Measurements from ENCODE around the gene SCML1. TPM values are rescaled to one million over a fixed set of nuclear protein-coding genes. Genes with fewer than 3 reads are reported as not detected.
A peak's percentile ranks its signal among the peaks of the same experiment; 100 is the strongest.

SCML1 gene, protein sequence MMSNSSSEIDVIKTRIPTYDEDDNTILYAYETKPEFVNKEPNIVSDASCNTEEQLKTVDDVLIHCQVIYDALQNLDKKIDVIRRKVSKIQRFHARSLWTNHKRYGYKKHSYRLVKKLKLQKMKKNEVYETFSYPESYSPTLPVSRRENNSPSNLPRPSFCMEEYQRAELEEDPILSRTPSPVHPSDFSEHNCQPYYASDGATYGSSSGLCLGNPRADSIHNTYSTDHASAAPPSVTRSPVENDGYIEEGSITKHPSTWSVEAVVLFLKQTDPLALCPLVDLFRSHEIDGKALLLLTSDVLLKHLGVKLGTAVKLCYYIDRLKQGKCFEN
- 1 to 10 TPM; 6.6 to 8.8 TPM for total RNA-seq
- long read RNA-seq, full-length matches to known transcripts: 6 of 9 reads
- long read RNA-seq, partial matches to known transcripts: 0 of 9 reads
- long read RNA-seq, other reads (novel, unspliced or antisense): 3 of 9 reads

- ATAC-seq: peak; percentile 96 to 99
- intact Hi-C loops (cut with DNase I): no loop called here
Measured at GRCh38 chrX:17736856-17737709, at the start of gene SCML1. Gene SCML1, plus strand, starts transcription at chrX:17737493. Its CDS starts 6,694 bp downstream, at chrX:17744187.

GRCh38 chrX:17687648-17688047, 49.6 kb upstream of the SCML1 start:
- DNase-seq: no peak
- intact Hi-C loops (cut with DNase I): loop anchor here in 1 of 2 donors (10.0 kb wide), 1 partner anchor 153 kb away; no protein-coding TSS in a partner anchor
- ATAC-seq: no peak

More at GRCh38 chrX:17736856-17737709, at the start of gene SCML1:
- DNase-seq: peak; percentile 98

DNA sequence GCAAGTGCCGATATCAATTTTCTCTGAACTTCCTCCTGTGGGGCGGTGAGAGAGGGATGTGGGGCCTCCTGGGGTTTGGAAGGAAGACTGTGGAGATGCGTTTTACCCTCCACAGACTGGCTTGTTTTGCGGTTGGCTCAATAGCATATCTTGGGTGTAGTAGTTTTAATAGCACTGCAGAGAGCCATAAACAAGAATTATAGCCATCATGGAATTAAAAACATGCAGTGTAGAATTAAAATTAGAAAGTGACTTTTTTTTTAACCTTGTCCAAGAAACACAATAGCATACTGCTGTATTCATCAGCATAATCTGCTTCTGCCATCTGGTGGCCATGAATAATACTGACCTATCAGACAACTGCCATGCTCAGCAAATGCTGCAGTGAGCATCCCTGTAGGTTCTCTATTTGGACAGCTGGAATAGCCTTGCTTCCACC, 47.3 kb upstream of the SCML1 start:
- ATAC-seq (peak; percentile 74 to 82), DNase-seq (no peak)
- intact Hi-C loops (cut with DNase I): loop anchor here (2.0 to 10.0 kb wide), 4 partner anchors 155 to 448 kb away; no protein-coding TSS in a partner anchor

- intact Hi-C loops (cut with DNase I): loop anchor here (5.0 to 10.0 kb wide), 2 partner anchors 448 to 451 kb away; no protein-coding TSS in a partner anchor
Measured at GRCh38 chrX:17692709-17693346, 44.5 kb upstream of the SCML1 start.

DNA sequence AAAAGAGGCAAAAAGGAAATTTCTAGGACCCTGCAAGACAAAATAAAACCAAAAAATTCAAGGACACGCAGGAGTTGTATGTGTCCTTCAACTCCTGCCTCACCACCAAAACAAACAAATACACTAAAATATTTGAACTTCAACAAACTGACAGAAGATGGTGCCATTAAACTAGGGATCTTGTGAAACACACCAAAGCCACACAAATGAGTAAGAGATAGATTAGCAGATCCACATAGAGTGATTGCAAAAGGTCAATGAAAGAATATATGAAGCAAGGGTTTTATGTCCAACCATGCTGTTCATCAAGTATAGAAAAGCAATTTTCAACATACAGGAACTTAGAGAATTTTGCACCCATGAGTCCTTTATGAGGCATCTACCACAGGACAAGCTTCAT, 40.1 kb upstream of the SCML1 start:
- no peak for DNase-seq
- intact Hi-C loops (cut with DNase I): loop anchor here in 1 of 2 donors (10.0 kb wide), 1 partner anchor 452 kb away; no protein-coding TSS in a partner anchor
- ATAC-seq: no peak

More at GRCh38 chrX:17692709-17693346, 44.5 kb upstream of the SCML1 start:
- DNase-seq (no peak), ATAC-seq (no peak)

GRCh38 chrX:17700976-17701375, 36.3 kb upstream of the SCML1 start:
- ATAC-seq (no peak), DNase-seq (no peak)
- intact Hi-C loops (cut with DNase I): no loop called here

- DNase-seq (no peak), ATAC-seq (no peak)
- intact Hi-C loops (cut with DNase I): no loop called here
Measured at GRCh38 chrX:17703201-17703600, 34.1 kb upstream of the SCML1 start.

- ATAC-seq (no peak), DNase-seq (no peak)
Measured at GRCh38 chrX:17705211-17705610, 32.1 kb upstream of the SCML1 start.

DNA sequence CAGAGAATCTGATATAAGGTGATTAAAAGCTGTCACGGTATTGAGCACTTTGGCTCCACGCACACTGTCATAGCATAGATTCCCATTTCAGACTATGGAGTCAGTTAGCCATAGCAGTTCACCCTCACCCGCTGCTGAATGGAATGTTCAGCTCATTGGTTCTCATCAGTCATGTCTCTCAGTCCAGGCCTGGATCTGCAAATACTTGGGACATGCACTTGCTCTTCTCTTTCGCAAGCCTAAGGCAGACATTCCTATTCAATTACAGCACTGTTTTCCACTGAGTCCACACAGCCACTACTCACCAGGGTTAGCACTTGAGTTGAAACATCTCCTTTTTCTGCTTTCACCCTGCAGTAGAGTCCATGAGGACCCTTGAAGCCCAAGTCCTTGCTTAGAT, 30.6 kb upstream of the SCML1 start:
- DNase-seq (no peak), ATAC-seq (no peak)
- intact Hi-C loops (cut with DNase I): no loop called here

More at GRCh38 chrX:17705211-17705610, 32.1 kb upstream of the SCML1 start:
- intact Hi-C loops (cut with DNase I): no loop called here

DNA sequence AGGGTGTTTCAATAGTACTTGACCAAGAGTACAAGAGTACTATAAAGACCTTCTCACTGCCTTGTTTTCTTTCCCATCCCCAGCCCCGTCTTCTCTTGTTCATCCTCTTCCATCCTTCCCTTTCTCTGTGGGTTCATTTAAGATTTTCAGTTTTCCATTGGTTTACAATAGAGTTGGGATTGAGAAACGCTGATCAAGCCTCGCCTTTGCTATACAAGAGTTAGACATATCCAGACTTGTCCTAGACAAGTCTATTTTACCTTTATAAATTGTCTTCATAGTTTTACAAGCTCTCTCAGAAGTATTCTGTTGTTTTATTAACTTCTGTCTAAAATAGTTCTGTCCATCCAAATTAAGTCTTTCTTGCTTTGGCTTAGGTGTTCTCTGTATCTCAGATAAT, 29.6 kb upstream of the SCML1 start:
- DNase-seq (no peak), ATAC-seq (no peak)
- intact Hi-C loops (cut with DNase I): no loop called here

DNA sequence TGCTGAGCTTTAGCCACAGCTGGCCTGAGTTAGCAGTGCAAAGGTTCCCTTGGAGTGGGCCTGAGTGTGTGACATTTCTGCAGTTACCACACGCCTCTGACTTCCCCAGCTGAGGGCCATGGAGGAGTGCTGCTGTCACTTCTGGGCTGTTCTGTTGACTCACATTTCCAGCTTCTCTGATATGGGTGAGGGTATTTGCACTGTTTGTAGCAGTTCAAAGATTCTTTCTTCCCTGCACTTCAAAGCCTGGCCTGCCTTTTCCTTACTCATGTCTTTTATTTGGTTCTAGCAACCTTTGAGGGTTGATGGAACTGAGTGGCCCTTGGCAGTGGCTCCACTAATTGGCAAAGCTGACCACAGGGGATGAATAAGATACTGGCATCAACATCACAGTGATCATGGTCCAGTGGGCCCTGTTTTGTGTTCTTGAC, 26.4 kb upstream of the SCML1 start:
- peak in 1 of 2 donors; percentile 53 for ATAC-seq
- intact Hi-C loops (cut with DNase I): no loop called here
- no peak for DNase-seq

- intact Hi-C loops (cut with DNase I): no loop called here
- ATAC-seq (no peak), DNase-seq (no peak)
Measured at GRCh38 chrX:17713288-17713687, 24.0 kb upstream of the SCML1 start.

DNA sequence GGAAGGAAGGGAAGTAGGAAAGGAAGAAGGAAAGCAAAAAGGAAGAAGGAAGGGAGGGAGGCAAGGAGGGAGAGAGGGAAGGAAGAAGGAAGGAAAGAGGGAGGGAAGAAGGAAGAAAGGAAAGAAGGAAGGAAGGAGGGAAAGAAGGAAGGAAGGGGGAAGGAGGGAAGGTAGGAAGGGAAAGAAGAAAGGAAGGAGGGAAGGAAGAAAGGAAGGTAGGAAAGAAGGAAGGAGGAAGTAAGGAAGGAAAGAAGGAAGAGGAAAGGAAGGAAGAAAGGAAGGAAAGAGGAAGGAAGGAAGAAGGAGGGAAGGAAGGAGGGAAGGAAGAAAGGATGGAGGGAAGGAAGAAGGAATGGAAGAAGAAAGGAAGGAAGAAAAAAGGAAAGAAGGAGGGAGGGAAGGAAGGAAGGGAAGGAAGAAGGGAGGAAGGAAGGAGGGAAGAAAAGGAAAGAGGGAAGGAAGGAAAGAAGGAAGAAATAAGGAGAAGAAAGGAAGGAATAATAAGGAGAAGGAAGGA, 18.6 kb upstream of the SCML1 start:
- DNase-seq: no peak
- no peak for ATAC-seq
- intact Hi-C loops (cut with DNase I): no loop called here

- intact Hi-C loops (cut with DNase I): no loop called here
- no peak for ATAC-seq
- no peak for DNase-seq
Measured at GRCh38 chrX:17719711-17720110, 17.6 kb upstream of the SCML1 start.

GRCh38 chrX:17721715-17722114, 15.6 kb upstream of the SCML1 start:
- intact Hi-C loops (cut with DNase I): no loop called here
- DNase-seq (no peak), ATAC-seq (no peak)

DNA sequence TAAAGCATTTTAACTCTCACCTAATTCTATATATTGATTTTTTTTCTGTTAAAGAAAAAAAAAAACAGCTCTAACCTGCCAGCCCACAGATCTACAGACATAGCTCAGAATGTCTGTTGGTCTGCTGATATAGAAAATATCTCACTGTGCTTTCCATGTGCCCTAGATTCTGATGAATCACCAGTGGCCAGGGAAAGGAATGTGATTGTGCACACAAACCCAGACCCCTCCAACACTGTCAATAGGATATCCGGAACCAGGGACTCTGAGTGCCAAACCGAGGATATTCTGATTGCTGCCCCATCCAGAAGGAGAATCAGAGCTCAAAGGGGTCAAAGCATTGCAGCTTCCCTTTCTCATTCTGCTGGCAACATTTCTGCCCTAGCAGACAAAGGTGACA, 12.1 kb upstream of the SCML1 start:
- DNase-seq (no peak), ATAC-seq (no peak)
- intact Hi-C loops (cut with DNase I): no loop called here

DNA sequence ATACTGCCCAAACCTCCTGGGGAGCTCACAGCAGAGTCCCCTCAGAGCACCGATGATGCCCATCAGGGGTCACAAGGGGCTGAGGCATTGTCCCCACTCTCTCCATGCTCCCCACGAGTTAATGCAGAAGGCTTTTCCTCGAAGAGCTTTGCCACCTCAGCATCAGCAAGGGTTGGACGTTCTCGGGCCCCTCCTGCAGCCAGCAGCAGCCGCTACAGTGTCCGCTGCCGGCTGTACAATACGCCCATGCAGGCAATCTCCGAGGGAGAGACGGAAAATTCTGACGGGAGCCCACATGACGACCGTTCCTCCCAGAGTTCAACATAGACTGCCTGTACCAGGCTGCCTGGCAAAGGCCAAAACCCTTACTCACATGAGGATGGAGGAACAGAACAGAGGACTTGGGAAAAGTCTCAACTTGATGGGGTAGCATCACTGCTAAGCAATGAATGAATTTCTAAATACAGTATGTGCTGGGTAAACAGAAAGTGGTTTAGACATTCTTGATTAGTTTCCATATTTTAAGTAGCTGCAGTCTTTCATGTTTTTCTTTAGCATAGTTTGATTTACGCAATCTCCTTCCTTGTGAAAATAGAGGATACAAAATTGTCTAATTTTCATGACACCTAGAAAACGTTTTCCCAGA, 5.0 kb upstream of the SCML1 start:
- ATAC-seq (no peak), DNase-seq (no peak)
- intact Hi-C loops (cut with DNase I): no loop called here

DNA sequence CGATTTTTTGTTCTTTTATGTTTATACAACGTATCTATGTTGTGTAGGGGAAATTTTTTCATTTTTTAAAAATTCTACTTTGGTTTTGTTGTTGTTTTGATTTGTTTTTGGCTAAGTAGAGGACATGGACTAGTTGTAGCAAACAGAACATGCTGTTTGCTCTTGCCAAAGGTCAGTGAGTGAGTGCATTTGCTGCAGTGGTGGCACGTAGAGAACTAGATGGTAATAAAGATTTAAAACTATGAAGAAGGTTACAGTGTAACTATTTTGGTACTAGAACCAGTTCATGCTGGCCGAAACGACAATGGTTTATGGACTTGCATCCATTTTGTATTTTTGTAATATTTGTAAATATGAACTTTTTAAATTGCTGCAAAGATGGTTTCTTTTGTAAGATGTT, 1.9 kb upstream of the SCML1 start:
- DNase-seq: no peak
- intact Hi-C loops (cut with DNase I): no loop called here
- no peak for ATAC-seq

DNA sequence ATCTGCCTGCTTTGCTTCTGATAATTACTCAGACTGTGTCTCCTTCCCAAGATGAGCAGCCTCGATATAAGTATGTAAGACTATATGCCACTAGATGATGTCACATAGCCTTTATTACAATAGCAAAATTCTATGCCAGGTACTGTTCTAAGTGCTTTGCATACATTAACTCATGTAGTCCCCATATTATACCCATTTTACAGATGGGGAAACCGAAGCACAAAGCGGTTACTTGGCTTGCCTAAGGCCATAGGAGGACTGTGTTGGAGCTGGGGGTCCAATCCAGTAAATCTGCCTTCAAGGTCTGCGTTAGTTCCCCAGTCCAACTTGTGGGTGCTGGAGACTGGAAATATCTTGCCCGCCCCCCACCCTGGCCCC, 826 bp upstream of the SCML1 start:
- ATAC-seq (no peak), DNase-seq (no peak)
- intact Hi-C loops (cut with DNase I): no loop called here

Data from left cardiac atrium (tissue), 4 donors.